CD8-positive, alpha-beta memory T cell (primary cell): ENCODE measurements around the gene ACE2. TPM values are rescaled to one million over a fixed set of nuclear protein-coding genes. Genes with fewer than 3 reads are reported as not detected.
A peak's percentile ranks its signal among the peaks of the same experiment; 100 is the strongest.

Experiments used
- CTCF ChIA-PET: fragments of 350-600 bp; sonication (Branson Sonifier 250); formaldehyde crosslinking; loops from one replicate; lab custom pipeline; 2021; ENCODE audit warnings: antibody characterized with exemption; lab: Charles Lee
- POLR2A ChIA-PET: fragments of 350-600 bp; sonication (Branson Sonifier 250); formaldehyde crosslinking; loops from one replicate; lab custom pipeline; 2021; ENCODE audit warnings: antibody characterized with exemption; lab: Charles Lee
- DNase-seq, 5 donors: peaks; one replicate each; pipeline versions ENCODE4 v3.0.0 to v3.0.0-alpha.2; 2020 to 2022; ENCODE audit warnings: mixed read lengths in 1 of 5
- H3K27ac ChIP-seq: one replicate; pipeline ENCODE4 v1.7.0; 2013; ENCODE audit warnings: low read depth, mild to moderate bottlenecking, low read length, moderate library complexity
- H3K27me3 ChIP-seq: 2 replicates; pipeline ENCODE4 v1.7.0; 2013; ENCODE audit warnings: low read length, mild to moderate bottlenecking; ENCODE audit not compliant: insufficient read depth, poor library complexity, severe bottlenecking
- H3K36me3 ChIP-seq: 2 replicates; pipeline ENCODE4 v1.7.0; 2013; ENCODE audit warnings: mild to moderate bottlenecking, low read length, moderate library complexity; ENCODE audit not compliant: insufficient read depth
- H3K4me1 ChIP-seq: 2 replicates; pipeline ENCODE4 v1.7.0; 2013; ENCODE audit warnings: mild to moderate bottlenecking, low read length, moderate library complexity; ENCODE audit not compliant: insufficient read depth
- H3K4me3 ChIP-seq: 2 replicates; pipeline ENCODE4 v1.7.0; 2013; ENCODE audit warnings: mild to moderate bottlenecking, low read length
- H3K9me3 ChIP-seq: 2 replicates; pipeline ENCODE4 v1.7.0; 2013; ENCODE audit warnings: mild to moderate bottlenecking, low read length
- H3K27ac Mint-ChIP-seq, 8 donors: one replicate each; pipeline ENCODE4 v1.8.0; 2020 to 2021; ENCODE audit warnings: mixed read lengths in 8 of 8, mild to moderate bottlenecking in 6 of 8, inconsistent platforms in 3 of 8, moderate library complexity in 3 of 8
- H3K27me3 Mint-ChIP-seq, 2 donors: one replicate each; pipeline ENCODE4 v1.8.0; 2020 to 2021; ENCODE audit warnings: mixed read lengths in 2 of 2, mild to moderate bottlenecking in 1 of 2, moderate library complexity in 1 of 2
- H3K36me3 Mint-ChIP-seq, 3 donors: one replicate each; pipeline ENCODE4 v1.8.0; 2020 to 2021; ENCODE audit warnings: mixed read lengths in 3 of 3, inconsistent platforms in 1 of 3, mild to moderate bottlenecking in 1 of 3
- H3K4me1 Mint-ChIP-seq, 3 donors: one replicate each; pipeline ENCODE4 v1.8.0; 2020 to 2021; ENCODE audit warnings: mixed read lengths in 3 of 3, inconsistent platforms in 1 of 3, mild to moderate bottlenecking in 1 of 3
- H3K4me3 Mint-ChIP-seq, 7 donors: one replicate each; pipeline ENCODE4 v1.8.0; 2020 to 2021; ENCODE audit warnings: mixed read lengths in 7 of 7, mild to moderate bottlenecking in 6 of 7, moderate library complexity in 4 of 7, inconsistent platforms in 2 of 7
- H3K9me3 Mint-ChIP-seq, 5 donors: one replicate each; pipeline ENCODE4 v1.8.0; 2020 to 2022; ENCODE audit warnings: mixed read lengths in 5 of 5, mild to moderate bottlenecking in 3 of 5, moderate library complexity in 2 of 5, inconsistent platforms in 1 of 5
- polyA plus RNA-seq: library from polyadenylated mRNA; unstranded; fragments of 300-500 nt; fragmentation: Illumina TruSeq; gene quantifications from one replicate; pipeline ENCODE4 v1.2.3, GENCODE V29; 2021
- total RNA-seq, 2 experiments: library from RNA; stranded (reverse); gene quantifications; one replicate each; pipeline ENCODE4 v1.2.3, GENCODE V29; 2021

ACE2 gene
- total and polyA plus RNA-seq, 3 experiments from 2014 or later = not detected

GRCh38 chrX:15601932-15602331 is 1.2 kb upstream of the ACE2 start:
- Histone ChIP-seq H3K4me3 (no peak overlapping the region), H3K9me3 (no peaks in the 10 kb centered on the region), H3K27me3 (no peaks in the 10 kb centered on the region), H3K4me1 (no peaks in the 10 kb centered on the region), H3K27ac (no peak overlapping the region), H3K36me3 (no peaks in the 10 kb centered on the region)
- no peaks in the 10 kb centered on the region for H3K36me3 Mint-ChIP-seq
- ChIA-PET POLR2A (no interaction called here), CTCF (no interaction called here)
- no peak for DNase-seq
- H3K27ac Mint-ChIP-seq = no peak overlapping the region
- H3K27me3 Mint-ChIP-seq = peaks cover 8 to 25% of the 10 kb centered on the region in 2 donors
- H3K4me1 Mint-ChIP-seq = no peaks in the 10 kb centered on the region
- no peaks in the 10 kb centered on the region for H3K9me3 Mint-ChIP-seq
- no peak overlapping the region for H3K4me3 Mint-ChIP-seq

- Histone ChIP-seq H3K27me3 (no peaks in the 10 kb centered on the region), H3K4me1 (no peaks in the 10 kb centered on the region), H3K9me3 (no peaks in the 10 kb centered on the region), H3K4me3 (no peak overlapping the region), H3K36me3 (no peaks in the 10 kb centered on the region), H3K27ac (no peak overlapping the region)
- H3K36me3 Mint-ChIP-seq = no peaks in the 10 kb centered on the region
- H3K4me3 Mint-ChIP-seq = no peak overlapping the region
- POLR2A ChIA-PET = no interaction called here
- DNase-seq = no peak
- CTCF ChIA-PET = no interaction called here
- H3K27ac Mint-ChIP-seq = no peak overlapping the region
- no peaks in the 10 kb centered on the region for H3K4me1 Mint-ChIP-seq
- H3K9me3 Mint-ChIP-seq = no peaks in the 10 kb centered on the region
- peaks cover 12 to 18% of the 10 kb centered on the region in 2 donors for H3K27me3 Mint-ChIP-seq
Observed at GRCh38 chrX:15600049-15600448, 711 bp downstream of the ACE2 start.

GRCh38 chrX:15599461-15599860 is 1.3 kb downstream of the ACE2 start:
- Histone ChIP-seq H3K9me3 (no peaks in the 10 kb centered on the region), H3K27ac (no peak overlapping the region), H3K4me3 (no peak overlapping the region), H3K36me3 (no peaks in the 10 kb centered on the region), H3K27me3 (no peaks in the 10 kb centered on the region), H3K4me1 (no peaks in the 10 kb centered on the region)
- ChIA-PET CTCF (no interaction called here), POLR2A (no interaction called here)
- no peak overlapping the region for H3K4me3 Mint-ChIP-seq
- H3K9me3 Mint-ChIP-seq = no peaks in the 10 kb centered on the region
- peaks cover 17 to 18% of the 10 kb centered on the region in 2 donors for H3K27me3 Mint-ChIP-seq
- H3K36me3 Mint-ChIP-seq = no peaks in the 10 kb centered on the region
- no peaks in the 10 kb centered on the region for H3K4me1 Mint-ChIP-seq
- H3K27ac Mint-ChIP-seq = peak overlapping the region in 1 of 8 donors; percentile 18
- no peak for DNase-seq

DNA sequence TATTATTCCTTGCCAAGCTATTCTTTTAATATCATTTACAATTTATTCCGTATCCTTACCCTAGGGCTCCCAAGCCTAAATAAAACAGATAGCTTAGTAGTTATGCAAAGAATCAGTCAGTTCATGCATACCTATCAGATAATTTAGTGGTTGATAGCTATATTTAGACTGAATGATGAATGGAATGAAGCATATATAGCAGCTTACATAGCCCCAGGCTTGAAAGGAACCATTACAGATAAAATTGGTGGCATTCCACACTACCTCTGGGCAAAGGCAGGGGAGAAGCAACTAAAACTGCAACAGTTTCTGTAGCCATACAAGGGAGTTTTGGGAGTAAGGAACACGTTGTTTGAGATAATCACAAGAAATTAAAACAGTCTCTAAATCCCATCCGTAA is 2.7 kb downstream of the ACE2 start:
- no peaks in the 10 kb centered on the region for H3K36me3 Mint-ChIP-seq
- CTCF ChIA-PET = no interaction called here
- no peak for DNase-seq
- H3K4me1 Mint-ChIP-seq = no peaks in the 10 kb centered on the region
- no peaks in the 10 kb centered on the region for H3K36me3 ChIP-seq
- no peaks in the 10 kb centered on the region for H3K27me3 ChIP-seq
- H3K9me3 ChIP-seq = no peaks in the 10 kb centered on the region
- no peaks in the 10 kb centered on the region for H3K4me1 ChIP-seq
- no peak overlapping the region for H3K4me3 ChIP-seq
- H3K9me3 Mint-ChIP-seq = no peaks in the 10 kb centered on the region
- H3K27ac ChIP-seq = no peak overlapping the region
- no peak overlapping the region for H3K4me3 Mint-ChIP-seq
- POLR2A ChIA-PET = no interaction called here
- no peak overlapping the region for H3K27ac Mint-ChIP-seq
- peaks cover 11 to 14% of the 10 kb centered on the region in 2 donors for H3K27me3 Mint-ChIP-seq

GRCh38 chrX:15594371-15594770 is 6.4 kb downstream of the ACE2 start:
- CTCF ChIA-PET = no interaction called here
- Histone ChIP-seq H3K27me3 (no peaks in the 10 kb centered on the region), H3K36me3 (no peaks in the 10 kb centered on the region), H3K4me3 (no peak overlapping the region), H3K9me3 (no peaks in the 10 kb centered on the region), H3K4me1 (no peaks in the 10 kb centered on the region), H3K27ac (no peak overlapping the region)
- H3K27ac Mint-ChIP-seq = no peak overlapping the region
- DNase-seq = no peak
- H3K27me3 Mint-ChIP-seq = peaks cover 15 to 17% of the 10 kb centered on the region in 2 donors
- POLR2A ChIA-PET = no interaction called here
- H3K36me3 Mint-ChIP-seq = no peaks in the 10 kb centered on the region
- no peak overlapping the region for H3K4me3 Mint-ChIP-seq
- no peaks in the 10 kb centered on the region for H3K4me1 Mint-ChIP-seq
- no peaks in the 10 kb centered on the region for H3K9me3 Mint-ChIP-seq

- Histone ChIP-seq H3K4me1 (no peaks in the 10 kb centered on the region), H3K27me3 (no peaks in the 10 kb centered on the region), H3K9me3 (no peaks in the 10 kb centered on the region), H3K36me3 (no peaks in the 10 kb centered on the region), H3K4me3 (no peak overlapping the region), H3K27ac (no peak overlapping the region)
- POLR2A ChIA-PET = no interaction called here
- H3K9me3 Mint-ChIP-seq = no peaks in the 10 kb centered on the region
- no peak for DNase-seq
- H3K27ac Mint-ChIP-seq = no peak overlapping the region
- CTCF ChIA-PET = no interaction called here
- H3K36me3 Mint-ChIP-seq = no peaks in the 10 kb centered on the region
- H3K4me3 Mint-ChIP-seq = no peak overlapping the region
- peaks cover 6 to 9% of the 10 kb centered on the region in 2 donors for H3K27me3 Mint-ChIP-seq
- no peaks in the 10 kb centered on the region for H3K4me1 Mint-ChIP-seq
Observed at GRCh38 chrX:15579778-15580747, 20.7 kb downstream of the ACE2 start.

GRCh38 chrX:15576019-15576418 is 24.7 kb downstream of the ACE2 start:
- Histone ChIP-seq H3K4me3 (no peak overlapping the region), H3K27ac (no peak overlapping the region), H3K36me3 (no peaks in the 10 kb centered on the region), H3K27me3 (no peaks in the 10 kb centered on the region), H3K9me3 (no peaks in the 10 kb centered on the region), H3K4me1 (no peaks in the 10 kb centered on the region)
- Mint-ChIP-seq H3K9me3 (no peaks in the 10 kb centered on the region), H3K27ac (no peak overlapping the region), H3K4me3 (no peak overlapping the region), H3K36me3 (no peaks in the 10 kb centered on the region), H3K27me3 (peaks cover 14 to 21% of the 10 kb centered on the region in 2 donors), H3K4me1 (no peaks in the 10 kb centered on the region)
- ChIA-PET POLR2A (no interaction called here), CTCF (no interaction called here)
- no peak for DNase-seq

GRCh38 chrX:15574017-15574416 is 26.7 kb downstream of the ACE2 start:
- Mint-ChIP-seq H3K27me3 (peaks cover 19 to 26% of the 10 kb centered on the region in 2 donors), H3K36me3 (no peaks in the 10 kb centered on the region), H3K4me1 (no peaks in the 10 kb centered on the region), H3K4me3 (no peak overlapping the region), H3K27ac (peak overlapping the region in 1 of 8 donors; percentile 21), H3K9me3 (no peaks in the 10 kb centered on the region)
- Histone ChIP-seq H3K27ac (no peak overlapping the region), H3K9me3 (no peaks in the 10 kb centered on the region), H3K4me1 (no peaks in the 10 kb centered on the region), H3K36me3 (no peaks in the 10 kb centered on the region), H3K27me3 (no peaks in the 10 kb centered on the region), H3K4me3 (no peak overlapping the region)
- ChIA-PET POLR2A (no interaction called here), CTCF (no interaction called here)
- no peak for DNase-seq
